ENCODE results near the gene KDM6A.
"Not testable (repeated sequence)": the region's sequence is repeated elsewhere in the genome, so short reads cannot be mapped to it uniquely, and the experiment has no call there.

DNA sequence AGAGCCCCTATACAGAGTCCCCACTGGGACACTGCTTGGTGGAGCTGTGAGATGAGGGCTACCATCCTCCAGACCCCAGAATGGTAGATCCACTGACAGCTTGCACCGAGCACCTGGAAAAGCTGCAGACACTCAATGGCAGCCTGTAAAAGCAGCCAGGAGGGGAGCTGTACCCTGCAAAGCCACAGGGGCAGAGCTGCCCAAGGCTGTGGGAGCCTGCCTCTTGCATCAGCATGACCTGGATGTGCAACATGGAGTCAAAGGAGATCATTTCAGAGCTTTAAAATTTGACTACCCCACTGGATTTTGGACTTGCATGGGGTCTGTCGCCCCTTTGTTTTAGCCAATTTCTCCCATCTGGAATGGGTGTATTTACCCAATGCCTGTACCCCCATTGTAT, 49.8 kb upstream of the KDM6A start:
- TF ChIP-seq, protein P1, sequence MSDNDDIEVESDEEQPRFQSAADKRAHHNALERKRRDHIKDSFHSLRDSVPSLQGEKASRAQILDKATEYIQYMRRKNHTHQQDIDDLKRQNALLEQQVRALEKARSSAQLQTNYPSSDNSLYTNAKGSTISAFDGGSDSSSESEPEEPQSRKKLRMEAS (IDR thresholded peaks at IDR 0.05), result not testable (repeated sequence)
- not testable (repeated sequence) for TF ChIP-seq EZH2phosphoT487 (IDR thresholded peaks at IDR 0.05; ENCODE audit: borderline replicate concordance); SIN3A (IDR thresholded peaks at IDR 0.05; ENCODE audit: low read depth)
- TF ChIP-seq, protein P2, sequence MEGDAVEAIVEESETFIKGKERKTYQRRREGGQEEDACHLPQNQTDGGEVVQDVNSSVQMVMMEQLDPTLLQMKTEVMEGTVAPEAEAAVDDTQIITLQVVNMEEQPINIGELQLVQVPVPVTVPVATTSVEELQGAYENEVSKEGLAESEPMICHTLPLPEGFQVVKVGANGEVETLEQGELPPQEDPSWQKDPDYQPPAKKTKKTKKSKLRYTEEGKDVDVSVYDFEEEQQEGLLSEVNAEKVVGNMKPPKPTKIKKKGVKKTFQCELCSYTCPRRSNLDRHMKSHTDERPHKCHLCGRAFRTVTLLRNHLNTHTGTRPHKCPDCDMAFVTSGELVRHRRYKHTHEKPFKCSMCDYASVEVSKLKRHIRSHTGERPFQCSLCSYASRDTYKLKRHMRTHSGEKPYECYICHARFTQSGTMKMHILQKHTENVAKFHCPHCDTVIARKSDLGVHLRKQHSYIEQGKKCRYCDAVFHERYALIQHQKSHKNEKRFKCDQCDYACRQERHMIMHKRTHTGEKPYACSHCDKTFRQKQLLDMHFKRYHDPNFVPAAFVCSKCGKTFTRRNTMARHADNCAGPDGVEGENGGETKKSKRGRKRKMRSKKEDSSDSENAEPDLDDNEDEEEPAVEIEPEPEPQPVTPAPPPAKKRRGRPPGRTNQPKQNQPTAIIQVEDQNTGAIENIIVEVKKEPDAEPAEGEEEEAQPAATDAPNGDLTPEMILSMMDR (IDR thresholded peaks at IDR 0.05 in 2 of 3, conservative IDR thresholded peaks at IDR 0.05 in 1 of 3; ENCODE audit: borderline replicate concordance in 1 of 3, insufficient read depth in 1 of 3, low read depth in 2 of 3, low read length in 2 of 3), result not testable (repeated sequence)
- TF ChIP-seq, protein P3, sequence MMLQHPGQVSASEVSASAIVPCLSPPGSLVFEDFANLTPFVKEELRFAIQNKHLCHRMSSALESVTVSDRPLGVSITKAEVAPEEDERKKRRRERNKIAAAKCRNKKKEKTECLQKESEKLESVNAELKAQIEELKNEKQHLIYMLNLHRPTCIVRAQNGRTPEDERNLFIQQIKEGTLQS (IDR thresholded peaks at IDR 0.05), result not testable (repeated sequence)

Data from HCT116 (cell line).